A549 (cell line): ENCODE measurements around the gene NUTM2D.
"Not testable (repeated sequence)": the region's sequence is repeated elsewhere in the genome, so short reads cannot be mapped to it uniquely, and the experiment has no call there.

Source experiments
- CHD2 ChIP-seq: fragments of 150-350 bp; IDR thresholded peaks from 2 replicates; pipeline ENCODE4 v1.6.1; 2014; ENCODE audit warnings: low read length; ENCODE audit not compliant: partially characterized antibody
- EP300 ChIP-seq, 2 experiments: fragments of >200 bp; sonication (Bioruptor Twin); formaldehyde crosslinking; IDR thresholded peaks; 2 replicates in 1 of 2; 3 replicates in 1 of 2; pipeline ENCODE4 v1.6.1; 2016 to 2017
- POLR2A ChIP-seq: IDR thresholded peaks from 2 replicates; pipeline ENCODE4 v1.6.1; 2012; ENCODE audit warnings: mild to moderate bottlenecking, low read length

DNA sequence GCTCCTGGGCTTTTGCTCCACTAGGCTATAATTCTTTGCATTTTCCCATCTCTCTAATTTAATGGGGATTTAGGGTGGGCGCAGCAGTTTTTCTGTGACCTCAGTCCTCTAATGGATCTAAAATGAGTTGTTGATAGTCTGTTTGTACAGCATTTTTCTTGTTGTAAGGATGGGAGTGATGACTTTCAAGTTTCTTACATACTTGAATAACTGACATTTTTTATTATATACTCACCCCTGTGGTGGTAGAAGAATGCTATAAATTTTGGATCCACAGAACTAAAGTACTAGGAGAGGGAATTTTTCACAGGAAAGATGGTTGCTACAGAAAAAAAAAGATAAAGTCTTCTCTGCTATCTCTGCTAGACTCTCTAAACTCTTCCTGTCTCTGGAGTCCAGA is 29.6 kb upstream of the NUTM2D start:
- not testable (repeated sequence) for TF ChIP-seq CHD2; EP300 (IDR thresholded peaks at IDR 0.05); POLR2A
